Astrocyte of the cerebellum (primary cell): ENCODE results near the gene TMED4.

ENCODE experiments used
- DNase-seq: peaks from one replicate; pipeline ENCODE4 v3.0.0-alpha.2; 2011; ENCODE audit warnings: low read depth
- H3K4me3 ChIP-seq: 2 replicates; pipeline ENCODE4 v1.5.1; 2011; ENCODE audit warnings: mild to moderate bottlenecking, low read depth, low read length, moderate library complexity
- in situ Hi-C: cut with HindIII; loops from 2 replicates; pipeline ENCODE4 v1.10.0; 2017; ENCODE audit warnings: low sequenced_read_pairs
- TF ChIP-seq, protein P1 (sequence below): IDR thresholded peaks from 2 replicates; pipeline ENCODE4 v1.5.1; 2012; ENCODE audit warnings: low read length, low read depth, moderate library complexity, mild to moderate bottlenecking; ENCODE audit errors: missing control alignments

TMED4 gene

DNA sequence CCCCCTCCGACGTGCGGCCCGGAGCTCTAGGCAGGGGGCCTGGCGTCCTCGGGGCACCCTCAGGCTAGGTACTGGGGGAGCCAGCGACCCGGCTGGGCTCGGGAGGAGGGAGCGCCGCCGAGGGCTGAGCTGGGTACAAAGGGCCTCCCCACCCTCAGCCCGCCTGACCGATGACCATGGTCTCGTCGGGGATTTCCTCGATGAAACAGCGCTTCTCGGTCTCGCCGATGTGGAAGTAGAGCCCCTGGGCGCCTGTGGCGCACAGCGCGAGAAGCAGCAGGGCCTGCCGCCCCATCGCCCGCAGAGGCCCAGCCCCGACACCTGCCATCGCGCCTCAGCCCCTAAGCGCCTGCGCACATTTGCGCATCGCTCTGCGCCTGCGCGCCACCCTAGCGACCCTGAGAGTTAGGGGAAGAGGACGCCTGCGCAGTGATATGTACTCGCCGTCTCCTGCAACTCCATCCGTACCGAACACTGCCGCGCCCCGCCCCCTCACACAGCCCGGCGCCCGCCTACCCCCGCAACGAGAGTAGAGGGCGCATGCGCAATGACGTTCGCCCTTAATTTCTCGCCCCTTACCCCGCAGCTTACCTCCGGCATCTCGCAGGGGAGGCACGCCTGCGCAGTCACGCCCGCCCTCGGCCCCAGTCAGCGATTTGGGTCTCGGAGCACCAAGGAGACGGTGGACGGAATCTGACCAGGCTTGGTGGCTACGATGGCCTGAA, at the start of gene TMED4:
Gene TMED4 (minus strand): TSS at position 353 of the 725 bp plus-strand sequence. CDS start 25 bp downstream, at position 328.
- peak; percentile 97 for DNase-seq
- TF ChIP-seq, protein P1, sequence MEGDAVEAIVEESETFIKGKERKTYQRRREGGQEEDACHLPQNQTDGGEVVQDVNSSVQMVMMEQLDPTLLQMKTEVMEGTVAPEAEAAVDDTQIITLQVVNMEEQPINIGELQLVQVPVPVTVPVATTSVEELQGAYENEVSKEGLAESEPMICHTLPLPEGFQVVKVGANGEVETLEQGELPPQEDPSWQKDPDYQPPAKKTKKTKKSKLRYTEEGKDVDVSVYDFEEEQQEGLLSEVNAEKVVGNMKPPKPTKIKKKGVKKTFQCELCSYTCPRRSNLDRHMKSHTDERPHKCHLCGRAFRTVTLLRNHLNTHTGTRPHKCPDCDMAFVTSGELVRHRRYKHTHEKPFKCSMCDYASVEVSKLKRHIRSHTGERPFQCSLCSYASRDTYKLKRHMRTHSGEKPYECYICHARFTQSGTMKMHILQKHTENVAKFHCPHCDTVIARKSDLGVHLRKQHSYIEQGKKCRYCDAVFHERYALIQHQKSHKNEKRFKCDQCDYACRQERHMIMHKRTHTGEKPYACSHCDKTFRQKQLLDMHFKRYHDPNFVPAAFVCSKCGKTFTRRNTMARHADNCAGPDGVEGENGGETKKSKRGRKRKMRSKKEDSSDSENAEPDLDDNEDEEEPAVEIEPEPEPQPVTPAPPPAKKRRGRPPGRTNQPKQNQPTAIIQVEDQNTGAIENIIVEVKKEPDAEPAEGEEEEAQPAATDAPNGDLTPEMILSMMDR: no peak
- peak within 1 kb of the TSS; percentile 94 for H3K4me3 ChIP-seq
- in situ Hi-C loops: loop anchor here (25.0 kb wide), 1 partner anchor 230 kb away; no protein-coding TSS in a partner anchor

DNA sequence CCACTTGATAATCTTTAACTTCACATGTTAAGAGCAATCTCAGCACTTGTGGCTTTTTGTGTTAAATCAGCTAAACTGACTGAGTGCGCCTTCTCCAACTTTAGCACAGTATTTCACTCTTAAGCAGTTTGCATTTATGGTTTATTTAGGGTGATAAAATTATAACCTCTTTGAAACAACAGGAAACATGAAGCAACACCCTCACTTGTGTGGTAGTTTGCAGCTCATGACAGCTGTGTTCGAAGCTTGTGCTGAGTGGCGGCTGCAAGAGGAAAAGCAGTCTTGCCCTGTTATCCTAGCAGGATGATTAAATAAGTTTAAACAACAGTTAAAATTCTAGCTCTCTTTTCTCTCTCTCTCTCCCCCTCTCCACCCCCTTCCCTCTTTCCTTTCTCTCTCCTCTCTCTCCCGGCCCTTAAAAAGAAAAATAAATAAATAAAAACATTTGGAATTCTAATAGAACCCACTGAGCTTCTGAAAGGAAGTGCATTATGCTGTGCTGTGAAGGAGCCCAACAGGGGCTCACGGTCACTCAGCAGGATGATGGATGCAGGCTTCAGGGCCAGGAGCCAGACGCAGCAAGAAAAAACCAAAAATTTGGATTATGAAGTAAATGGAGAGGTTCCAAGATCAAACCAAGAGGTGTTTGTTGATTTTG, 49.6 kb upstream of the TMED4 start:
- in situ Hi-C loops: no loop called here
- DNase-seq: peak; percentile 85
- H3K4me3 ChIP-seq: no peak overlapping the region
- TF ChIP-seq, protein P1: no peak

DNA sequence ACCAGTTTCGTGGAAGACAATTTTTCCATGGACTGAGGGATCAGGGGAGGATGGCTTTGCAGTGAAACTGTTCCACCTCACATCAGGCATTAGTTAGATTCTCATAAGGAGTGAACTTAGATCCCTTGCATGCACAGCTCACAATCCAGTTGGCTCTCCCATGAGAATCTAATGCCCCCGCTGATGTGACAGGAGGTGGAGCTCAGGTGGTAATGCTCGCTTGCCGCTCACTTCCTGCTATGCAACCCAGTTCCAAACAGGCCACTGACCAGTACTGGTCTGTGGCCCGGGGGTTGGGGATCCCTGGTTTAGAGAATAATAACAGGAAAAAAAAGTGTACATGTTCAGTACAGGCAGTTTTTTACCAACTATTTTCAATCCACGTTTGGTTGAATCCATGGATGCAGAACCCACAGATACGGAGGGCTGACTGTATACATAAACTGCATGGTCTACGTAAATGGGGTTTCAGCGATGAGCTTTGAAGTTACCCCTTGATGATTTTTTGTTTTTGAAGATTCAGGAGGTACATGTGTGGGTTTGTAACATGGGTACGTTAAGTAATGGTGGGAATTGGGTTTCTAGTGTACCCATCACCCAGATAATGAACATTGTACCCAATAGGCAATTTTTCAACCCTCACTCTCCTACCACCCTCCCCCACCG, 48.9 kb upstream of the TMED4 start:
- no peak overlapping the region for H3K4me3 ChIP-seq
- in situ Hi-C loops: no loop called here
- TF ChIP-seq, protein P1: no peak
- no peak for DNase-seq

- H3K4me3 ChIP-seq: no peak overlapping the region
- no peak for DNase-seq
- in situ Hi-C loops: no loop called here
- TF ChIP-seq, protein P1: no peak
Measured at GRCh38 chr7:44629829-44630522, 47.9 kb upstream of the TMED4 start.

DNA sequence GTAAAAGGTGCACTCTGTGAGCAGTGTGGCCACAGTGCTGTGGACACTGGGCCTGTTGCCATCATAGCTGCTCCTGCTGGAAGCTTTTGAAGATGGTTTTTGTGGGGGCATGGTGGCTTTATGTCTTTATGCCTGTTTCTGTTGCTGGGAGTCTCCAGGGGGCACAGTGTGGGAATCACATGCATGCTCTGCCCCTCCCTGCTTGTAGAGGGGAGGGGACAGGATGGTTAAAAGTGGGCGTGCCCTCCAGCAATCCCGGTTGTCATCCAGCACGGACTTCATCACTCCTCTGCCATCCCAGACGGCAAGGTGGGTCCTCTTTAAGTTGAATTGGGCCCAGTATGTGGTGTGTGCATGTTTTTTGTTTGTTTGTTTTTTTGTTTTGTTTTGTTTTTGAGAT, 44.6 kb upstream of the TMED4 start:
- TF ChIP-seq, protein P1: no peak
- no peak for DNase-seq
- H3K4me3 ChIP-seq: no peak overlapping the region
- in situ Hi-C loops: no loop called here
